Measurements from ENCODE around the gene PGS1.

Gene PGS1

GRCh38 chr17:78433013-78433727 lies 54.7 kb downstream of the PGS1 start:
- peaks cover 42% of the 10 kb centered on the region for H3K4me1 Mint-ChIP-seq
- peaks cover 15% of the 10 kb centered on the region for H3K36me3 Mint-ChIP-seq (ENCODE audit: low read depth)
- H3K27ac Mint-ChIP-seq: no peak overlapping the region
- H3K4me3 Mint-ChIP-seq: no peak overlapping the region
- H3K9me3 Mint-ChIP-seq: no peaks in the 10 kb centered on the region
- TF ChIP-seq, protein P1, sequence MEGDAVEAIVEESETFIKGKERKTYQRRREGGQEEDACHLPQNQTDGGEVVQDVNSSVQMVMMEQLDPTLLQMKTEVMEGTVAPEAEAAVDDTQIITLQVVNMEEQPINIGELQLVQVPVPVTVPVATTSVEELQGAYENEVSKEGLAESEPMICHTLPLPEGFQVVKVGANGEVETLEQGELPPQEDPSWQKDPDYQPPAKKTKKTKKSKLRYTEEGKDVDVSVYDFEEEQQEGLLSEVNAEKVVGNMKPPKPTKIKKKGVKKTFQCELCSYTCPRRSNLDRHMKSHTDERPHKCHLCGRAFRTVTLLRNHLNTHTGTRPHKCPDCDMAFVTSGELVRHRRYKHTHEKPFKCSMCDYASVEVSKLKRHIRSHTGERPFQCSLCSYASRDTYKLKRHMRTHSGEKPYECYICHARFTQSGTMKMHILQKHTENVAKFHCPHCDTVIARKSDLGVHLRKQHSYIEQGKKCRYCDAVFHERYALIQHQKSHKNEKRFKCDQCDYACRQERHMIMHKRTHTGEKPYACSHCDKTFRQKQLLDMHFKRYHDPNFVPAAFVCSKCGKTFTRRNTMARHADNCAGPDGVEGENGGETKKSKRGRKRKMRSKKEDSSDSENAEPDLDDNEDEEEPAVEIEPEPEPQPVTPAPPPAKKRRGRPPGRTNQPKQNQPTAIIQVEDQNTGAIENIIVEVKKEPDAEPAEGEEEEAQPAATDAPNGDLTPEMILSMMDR (IDR thresholded peaks at IDR 0.05): no peak
- DNase-seq: no peak
- peaks cover 7% of the 10 kb centered on the region for H3K27me3 Mint-ChIP-seq (ENCODE audit: low read depth, poor library complexity)

DNA sequence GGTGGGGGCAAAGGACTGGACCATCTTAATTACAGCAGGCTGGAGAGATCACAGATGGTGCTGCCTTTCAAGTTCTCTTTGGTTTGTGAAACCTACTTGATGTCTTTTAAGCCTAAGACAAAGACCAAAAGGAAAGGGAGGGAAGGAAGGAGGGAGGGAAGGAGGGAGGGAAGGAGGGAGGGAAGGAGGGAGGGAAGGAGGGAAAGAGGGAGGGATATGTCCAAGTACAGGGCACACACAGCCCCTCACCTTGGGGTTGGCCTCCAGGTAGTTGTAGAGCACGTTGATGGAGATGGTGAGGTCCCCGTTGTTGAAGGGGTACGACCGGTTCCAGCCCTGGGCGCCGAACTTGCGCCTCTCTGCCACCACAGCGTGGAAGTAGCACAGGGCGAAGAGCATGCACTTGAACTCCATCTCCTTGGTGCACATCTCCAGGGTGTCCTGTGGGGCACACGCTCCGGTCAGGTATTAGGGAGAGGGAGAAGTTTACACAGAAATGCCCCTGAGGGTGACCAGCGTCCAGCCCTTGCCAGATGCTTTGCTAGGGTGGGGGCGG lies 55.4 kb downstream of the PGS1 start:
- peaks cover 36% of the 10 kb centered on the region for H3K4me1 Mint-ChIP-seq
- H3K27me3 Mint-ChIP-seq (ENCODE audit: low read depth, poor library complexity): peaks cover 7% of the 10 kb centered on the region
- DNase-seq: no peak
- TF ChIP-seq, protein P1 (IDR thresholded peaks at IDR 0.05): no peak
- H3K27ac Mint-ChIP-seq: no peak overlapping the region
- H3K4me3 Mint-ChIP-seq: no peak overlapping the region
- peaks cover 13% of the 10 kb centered on the region for H3K36me3 Mint-ChIP-seq (ENCODE audit: low read depth)
- peaks cover 1% of the 10 kb centered on the region for H3K9me3 Mint-ChIP-seq

DNA sequence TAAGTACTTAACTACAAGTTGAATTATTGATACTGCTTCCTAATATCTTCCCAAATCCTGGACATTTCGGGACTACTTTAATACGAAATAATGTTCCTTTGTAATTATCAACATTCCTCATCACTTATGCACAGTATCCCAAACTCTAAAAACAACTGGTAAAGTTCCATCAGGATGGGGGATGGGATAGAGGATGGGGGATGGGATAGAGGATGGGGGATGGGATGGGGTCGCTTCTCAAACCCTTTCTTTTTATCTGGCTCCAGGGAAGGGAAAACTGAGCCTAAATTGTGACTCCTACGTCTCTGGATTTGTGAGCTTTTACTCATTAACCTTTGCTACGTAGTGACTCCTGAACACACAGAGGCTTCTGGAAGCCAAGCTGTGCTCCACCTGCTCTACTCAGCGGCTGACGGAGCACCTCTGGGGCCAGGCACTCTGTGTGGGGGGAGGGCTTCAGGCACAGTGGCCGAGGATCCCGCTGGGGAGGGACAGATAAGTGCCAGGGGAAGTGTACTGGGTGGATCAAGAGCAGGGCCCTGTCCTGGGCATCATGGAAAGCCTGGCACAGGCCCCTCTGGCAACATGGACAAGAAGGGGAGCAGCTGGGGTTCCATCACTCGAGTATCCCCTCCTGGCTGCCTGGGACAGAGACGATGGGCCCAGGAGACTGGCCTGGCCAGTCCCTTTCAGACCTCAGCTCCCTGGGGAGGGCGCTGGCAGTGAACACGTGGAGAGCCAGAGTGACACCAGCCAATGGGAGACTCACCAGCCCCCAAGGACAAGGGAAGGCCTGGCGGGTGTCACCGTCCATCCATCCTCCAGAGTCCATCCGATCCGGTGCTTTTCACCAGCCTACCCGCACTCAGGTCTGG lies 56.2 kb downstream of the PGS1 start:
- no peak overlapping the region for H3K4me3 Mint-ChIP-seq
- peaks cover 34% of the 10 kb centered on the region for H3K4me1 Mint-ChIP-seq
- no peak for DNase-seq
- peak overlapping the region; percentile 5 for H3K27ac Mint-ChIP-seq
- peaks cover 6% of the 10 kb centered on the region for H3K9me3 Mint-ChIP-seq
- TF ChIP-seq, protein P1 (IDR thresholded peaks at IDR 0.05): no peak
- H3K27me3 Mint-ChIP-seq (ENCODE audit: low read depth, poor library complexity): peaks cover 7% of the 10 kb centered on the region
- peaks cover 7% of the 10 kb centered on the region for H3K36me3 Mint-ChIP-seq (ENCODE audit: low read depth)

DNA sequence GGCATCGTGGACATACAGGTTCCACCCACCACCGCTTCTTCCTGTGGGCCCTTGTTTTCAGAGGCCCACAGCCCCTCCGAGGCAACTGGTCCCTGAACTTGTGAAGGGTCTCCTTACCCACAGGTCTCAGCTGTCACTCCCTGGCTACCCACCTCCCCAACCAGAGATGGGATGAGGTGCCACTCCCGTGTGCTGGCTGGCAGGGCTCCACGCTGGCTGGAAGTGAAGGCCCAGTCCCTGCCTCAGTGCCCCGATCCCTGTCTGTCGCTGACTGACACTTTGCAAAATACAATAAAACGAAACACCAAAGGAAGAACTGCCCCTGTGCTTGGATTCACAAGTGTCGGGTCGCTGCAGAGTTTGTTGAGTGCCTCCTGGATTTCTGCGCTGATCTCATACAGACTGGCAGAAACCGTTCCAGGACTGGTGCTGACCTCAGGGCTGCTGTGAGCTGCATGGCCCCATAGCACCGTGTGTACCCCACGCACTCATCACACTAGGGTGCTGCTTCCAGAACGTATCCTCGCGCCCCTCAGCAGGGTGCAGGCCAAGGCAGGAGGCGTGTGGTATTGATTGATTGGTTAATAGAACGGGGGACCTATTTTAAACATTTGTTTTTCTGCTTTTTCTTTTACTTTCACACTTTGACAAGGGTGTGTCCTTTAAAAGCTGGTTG lies 57.0 kb downstream of the PGS1 start:
- Mint-ChIP-seq H3K4me3 (no peak overlapping the region), H3K36me3 (ENCODE audit: low read depth) (no peaks in the 10 kb centered on the region), H3K4me1 (peaks cover 29% of the 10 kb centered on the region), H3K27ac (peak overlapping the region; percentile 5), H3K9me3 (peaks cover 6% of the 10 kb centered on the region), H3K27me3 (ENCODE audit: low read depth, poor library complexity) (peaks cover 7% of the 10 kb centered on the region)
- DNase-seq: no peak
- TF ChIP-seq, protein P1 (IDR thresholded peaks at IDR 0.05): no peak

DNA sequence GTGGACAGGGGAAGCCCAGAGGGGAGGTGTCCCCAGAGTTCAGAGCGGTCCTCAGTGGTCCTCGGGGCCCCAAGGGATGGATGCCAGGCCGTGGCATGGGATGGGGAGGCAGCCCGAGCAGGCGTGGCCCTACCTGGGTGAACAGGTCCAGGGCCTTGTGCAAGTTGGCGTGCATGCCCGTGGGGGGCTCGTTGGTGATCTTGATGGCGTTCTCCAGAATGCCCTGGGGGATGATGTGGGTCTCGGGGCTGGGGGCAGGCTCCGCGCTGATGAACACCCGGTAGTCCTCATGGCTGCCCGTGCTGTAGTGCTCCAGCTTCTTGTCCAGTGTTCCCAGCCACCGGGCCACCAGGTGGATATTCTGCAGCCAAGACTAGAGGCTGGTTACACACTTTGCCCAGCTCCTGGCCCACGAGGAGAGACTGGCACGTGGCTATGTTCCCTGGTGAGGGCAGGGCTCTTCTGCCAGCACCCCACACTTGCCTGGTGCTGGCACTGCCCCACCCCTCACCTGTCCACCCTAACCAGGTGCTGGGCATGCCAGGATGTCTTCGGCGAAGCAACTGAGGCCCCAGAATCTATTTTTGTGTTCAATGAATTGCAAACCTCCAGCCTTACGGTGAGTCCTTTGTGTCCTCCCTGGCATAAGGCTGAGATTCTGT lies 59.2 kb downstream of the PGS1 start:
- no peak overlapping the region for H3K4me3 Mint-ChIP-seq
- no peak for DNase-seq
- H3K27me3 Mint-ChIP-seq (ENCODE audit: low read depth, poor library complexity): peaks cover 7% of the 10 kb centered on the region
- no peak overlapping the region for H3K27ac Mint-ChIP-seq
- H3K36me3 Mint-ChIP-seq (ENCODE audit: low read depth): no peaks in the 10 kb centered on the region
- peaks cover 6% of the 10 kb centered on the region for H3K9me3 Mint-ChIP-seq
- peaks cover 25% of the 10 kb centered on the region for H3K4me1 Mint-ChIP-seq
- TF ChIP-seq, protein P1 (IDR thresholded peaks at IDR 0.05): no peak
